Uterus (tissue), 4 donors: ENCODE data around the gene HNRNPCL4. TPM values are rescaled to one million over a fixed set of nuclear protein-coding genes. Genes with fewer than 3 reads are reported as not detected.
"Not testable (repeated sequence)": the region's sequence is repeated elsewhere in the genome, so short reads cannot be mapped to it uniquely, and the experiment has no call there.

Experiments used
- DNase-seq, 2 donors: peaks; one replicate each; pipeline ENCODE4 v3.0.0-alpha.2; 2019 to 2020
- H3K27ac ChIP-seq, 2 donors: fragments of 200-600 bp; sonication (generic); 1 replicate in 1 of 2; 2 replicates in 1 of 2; pipeline ENCODE4 v1.5.1; 2016 to 2018
- H3K27me3 ChIP-seq, 2 donors: fragments of 200-600 bp; sonication (generic); one replicate each; pipeline ENCODE4 v1.5.1; 2018 to 2019; ENCODE audit warnings: control low read depth in 1 of 2
- H3K36me3 ChIP-seq, 2 donors: fragments of 200-600 bp; sonication (generic); one replicate each; pipeline ENCODE4 v1.5.1; 2019; ENCODE audit warnings: control low read depth in 1 of 2
- H3K4me1 ChIP-seq, 2 donors: fragments of 200-600 bp; sonication (generic); one replicate each; pipeline ENCODE4 v1.5.1; 2018 to 2019; ENCODE audit warnings: control low read depth in 1 of 2
- H3K4me3 ChIP-seq, 2 donors: fragments of 200-600 bp; sonication (generic); 1 replicate in 1 of 2; 2 replicates in 1 of 2; pipeline ENCODE4 v1.5.1; 2018 to 2019; ENCODE audit warnings: mild to moderate bottlenecking in 1 of 2
- H3K9me3 ChIP-seq, 2 donors: fragments of 200-600 bp; sonication (generic); one replicate each; pipeline ENCODE4 v1.5.1; 2019; ENCODE audit warnings: control low read depth in 1 of 2
- intact Hi-C: fragments of 100-400 bp; cut with DNase I; formaldehyde crosslinking; loops from one replicate; pipeline ENCODE4 v1.15.1; 2023; ENCODE audit warnings: low total_unique reads
- total RNA-seq, 4 donors: library from RNA; depleted of rRNA in 3 of 4; stranded (reverse); fragments of >200 nt in 3 of 4; gene quantifications; one replicate each; pipeline versions ENCODE4 v1.1.0 to v1.2.4, GENCODE V29; 2014 to 2023
- donor health status: DM: yes; HTN: yes; CAD: no.

Gene HNRNPCL4
- not detected for total RNA-seq

DNA sequence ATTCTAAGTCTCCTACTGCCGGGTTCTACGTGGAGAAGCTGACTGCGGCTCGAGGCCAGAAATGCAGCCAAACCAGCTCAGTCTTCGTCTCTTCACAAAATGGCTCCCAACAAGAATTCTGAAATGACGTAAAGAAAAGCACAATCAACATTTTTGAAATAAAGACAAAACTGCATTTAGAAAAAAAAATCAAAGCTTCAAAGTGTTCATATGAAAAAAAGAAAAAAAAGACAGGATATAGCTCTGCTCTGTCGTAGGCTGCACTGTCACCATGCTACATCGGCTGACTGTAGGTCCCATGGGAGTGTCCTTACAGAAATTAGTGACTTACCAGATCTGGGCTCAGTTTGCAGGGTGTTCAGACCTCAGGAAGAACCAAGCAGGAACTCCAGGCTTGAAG lies at the start of gene HNRNPCL4:
HNRNPCL4 (minus strand) TSS at position 101 of the 400 bp plus-strand sequence. CDS start 164 bp downstream, outside the sequence.
- H3K36me3 ChIP-seq, intact Hi-C loops, H3K4me1 ChIP-seq, DNase-seq, H3K4me3 ChIP-seq, H3K9me3 ChIP-seq, H3K27me3 ChIP-seq, H3K27ac ChIP-seq: not testable (repeated sequence)

DNA sequence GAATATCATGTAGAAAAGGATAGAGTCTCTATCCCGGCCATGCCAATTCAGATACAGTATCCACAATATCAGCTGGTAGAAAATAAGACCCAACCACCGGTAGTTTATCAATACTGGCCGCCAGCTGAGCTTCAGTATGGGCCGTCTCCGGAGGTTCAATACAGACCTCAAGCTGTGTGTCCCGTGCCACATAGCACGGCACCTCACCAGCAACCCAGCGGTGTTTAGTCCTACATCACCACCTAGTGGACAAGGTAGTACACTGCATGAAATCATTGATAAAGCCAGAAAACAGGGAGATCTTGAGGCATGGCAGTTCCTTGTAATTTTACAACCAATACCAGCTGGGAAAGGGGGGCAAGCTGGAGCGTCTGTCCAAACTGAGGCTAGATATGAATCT lies 43.3 kb upstream of the HNRNPCL4 start:
- H3K27me3 ChIP-seq, DNase-seq, H3K36me3 ChIP-seq, H3K9me3 ChIP-seq, H3K4me1 ChIP-seq, H3K4me3 ChIP-seq, intact Hi-C loops, H3K27ac ChIP-seq: not testable (repeated sequence)

DNA sequence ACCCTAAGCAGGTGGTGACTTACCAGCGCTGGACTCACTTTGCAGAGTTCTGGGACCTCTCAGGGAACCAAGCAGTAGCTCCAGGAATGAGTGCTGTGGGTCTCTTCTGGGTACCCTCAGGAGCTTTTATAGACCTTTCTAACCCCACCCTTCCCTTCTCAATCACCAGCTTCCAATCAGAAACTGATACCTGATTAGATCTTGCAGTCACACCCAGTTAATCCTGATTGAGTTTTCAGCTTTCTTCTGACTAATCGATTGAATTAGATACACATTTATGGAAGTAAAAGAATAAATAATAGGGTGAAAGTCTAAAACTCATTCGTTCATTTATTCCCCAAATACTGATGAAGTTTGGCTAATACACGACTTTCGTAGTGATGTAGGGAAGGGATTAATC lies 35.9 kb upstream of the HNRNPCL4 start, which contains the start of gene PRAMEF13:
PRAMEF13 (minus strand) TSS at position 101 of the 400 bp plus-strand sequence. CDS start 1,820 bp downstream, outside the sequence.
- H3K27ac ChIP-seq, intact Hi-C loops, DNase-seq, H3K4me3 ChIP-seq, H3K4me1 ChIP-seq, H3K36me3 ChIP-seq, H3K27me3 ChIP-seq, H3K9me3 ChIP-seq: not testable (repeated sequence)

DNA sequence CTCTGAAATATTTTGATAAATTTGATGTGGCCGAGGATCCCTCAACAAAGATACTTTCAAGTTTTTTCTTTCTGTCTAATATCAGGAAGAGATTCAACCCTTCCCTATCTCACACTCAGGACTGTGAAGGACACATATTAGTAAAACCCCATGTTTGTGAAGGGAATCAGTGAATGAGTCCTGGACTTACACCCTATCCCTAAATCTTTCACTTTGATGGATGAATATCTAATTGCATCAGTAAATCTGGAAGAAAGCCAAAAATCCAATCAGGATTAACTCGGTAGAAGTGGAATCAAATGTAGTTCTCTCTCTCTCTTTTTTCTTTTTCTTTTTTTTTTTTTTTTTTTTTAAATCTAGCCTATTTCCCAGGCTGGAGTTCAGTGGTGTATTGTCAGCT lies 6.1 kb upstream of the HNRNPCL4 start, which contains the start of gene PRAMEF9:
PRAMEF9 (plus strand) TSS at position 301 of the 400 bp plus-strand sequence. CDS start 3,433 bp downstream, outside the sequence.
- DNase-seq, H3K4me1 ChIP-seq, H3K27me3 ChIP-seq, H3K36me3 ChIP-seq, H3K27ac ChIP-seq, H3K4me3 ChIP-seq, intact Hi-C loops, H3K9me3 ChIP-seq: not testable (repeated sequence)

DNA sequence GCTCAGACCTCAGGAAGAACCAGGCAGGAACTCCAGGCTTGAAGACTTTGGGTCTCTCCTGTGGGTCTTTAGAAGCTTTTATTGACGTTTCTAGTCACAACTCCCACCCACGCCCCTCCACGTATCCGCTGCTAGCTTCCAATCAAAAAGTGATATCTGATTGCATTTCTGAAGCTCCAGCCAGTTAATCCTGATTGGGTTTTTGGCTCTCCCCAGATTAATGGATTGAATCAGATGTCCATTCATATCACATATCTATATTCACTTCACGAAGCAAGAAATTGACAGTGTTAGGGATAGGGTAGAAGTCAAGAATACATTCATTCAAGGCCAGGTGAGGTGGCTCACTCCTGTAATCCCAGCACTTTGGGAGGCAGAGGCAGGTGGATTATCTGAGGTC lies 9.5 kb downstream of the HNRNPCL4 start, which contains the start of gene PRAMEF26:
PRAMEF26 (minus strand) TSS at position 101 of the 400 bp plus-strand sequence. CDS start 2,914 bp downstream, outside the sequence.
- DNase-seq, H3K4me1 ChIP-seq, H3K27ac ChIP-seq, H3K27me3 ChIP-seq, H3K36me3 ChIP-seq, H3K4me3 ChIP-seq, intact Hi-C loops, H3K9me3 ChIP-seq: not testable (repeated sequence)

DNA sequence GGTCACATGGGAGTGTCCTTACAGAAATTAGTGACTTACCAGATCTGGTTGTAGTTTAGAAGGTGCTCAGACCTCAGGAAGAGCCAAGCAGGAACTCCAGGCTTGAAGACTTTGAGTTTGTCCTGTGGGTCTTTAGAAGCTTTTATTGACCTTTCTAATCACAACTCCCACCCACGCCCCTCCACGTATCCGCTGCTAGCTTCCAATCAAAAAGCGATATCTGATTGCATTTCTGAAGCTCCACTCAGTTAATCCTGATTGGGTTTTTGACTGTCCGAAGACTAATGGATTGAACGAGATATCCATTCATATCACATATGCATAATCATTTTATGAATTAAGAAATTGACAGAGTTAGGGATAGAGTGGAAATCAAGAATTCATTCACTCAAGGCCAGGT lies 48.7 kb downstream of the HNRNPCL4 start, which contains the start of gene HNRNPCL2:
HNRNPCL2 (minus strand) TSS at position 101 of the 400 bp plus-strand sequence. CDS start 454 bp downstream, outside the sequence.
- H3K27ac ChIP-seq, H3K36me3 ChIP-seq, H3K9me3 ChIP-seq, H3K27me3 ChIP-seq, H3K4me3 ChIP-seq, DNase-seq, intact Hi-C loops, H3K4me1 ChIP-seq: not testable (repeated sequence)

Other genes with a start within 250 kb of the HNRNPCL4 start
- gene PRAMEF7, start 249.0 kb downstream of the HNRNPCL4 start, total RNA-seq: not detected
- gene PRAMEF6, start 218.1 kb downstream of the HNRNPCL4 start, total RNA-seq: not detected
- not detected for gene PRAMEF27, start 109.1 kb downstream of the HNRNPCL4 start, total RNA-seq
- not detected for gene HNRNPCL3, start 104.9 kb downstream of the HNRNPCL4 start, total RNA-seq
- not detected for gene PRAMEF25, start 94.9 kb downstream of the HNRNPCL4 start, total RNA-seq
- not detected for gene HNRNPCL2, start 48.8 kb downstream of the HNRNPCL4 start, total RNA-seq
- not detected for gene PRAMEF26, start 9.6 kb downstream of the HNRNPCL4 start, total RNA-seq
- gene PRAMEF9, start 6.2 kb upstream of the HNRNPCL4 start, total RNA-seq: not detected
- gene PRAMEF13, start 35.8 kb upstream of the HNRNPCL4 start, total RNA-seq: not detected
- not detected for gene PRAMEF18, start 60.5 kb upstream of the HNRNPCL4 start, total RNA-seq
- gene PRAMEF5, start 88.6 kb upstream of the HNRNPCL4 start, total RNA-seq: not detected
- gene PRAMEF8, start 119.5 kb upstream of the HNRNPCL4 start, total RNA-seq: not detected
- not detected for gene PRAMEF33, start 137.9 kb upstream of the HNRNPCL4 start, total RNA-seq
- not detected for gene PRAMEF15, start 149.9 kb upstream of the HNRNPCL4 start, total RNA-seq
- gene PRAMEF14, start 181.5 kb upstream of the HNRNPCL4 start, total RNA-seq: not detected
- gene PRAMEF19, start 206.3 kb upstream of the HNRNPCL4 start, total RNA-seq: not detected
- gene PRAMEF17, start 224.0 kb upstream of the HNRNPCL4 start, total RNA-seq: not detected
- gene PRAMEF20, start 244.8 kb upstream of the HNRNPCL4 start, total RNA-seq: not detected